ENCODE measurements around the gene ZNF804B.

- TF ChIP-seq CTCF (IDR thresholded peaks at IDR 0.05): no peak
- no peak for TF ChIP-seq EZH2 (IDR thresholded peaks at IDR 0.05)
- TF ChIP-seq EZH2phosphoT487 (IDR thresholded peaks at IDR 0.05): no peak
Observed at GRCh38 chr7:89377219-89377618, 617.7 kb downstream of the ZNF804B start.

Measured in neural progenitor cell (in vitro differentiated cells).